ENCODE results near the gene AZIN2.

DNA sequence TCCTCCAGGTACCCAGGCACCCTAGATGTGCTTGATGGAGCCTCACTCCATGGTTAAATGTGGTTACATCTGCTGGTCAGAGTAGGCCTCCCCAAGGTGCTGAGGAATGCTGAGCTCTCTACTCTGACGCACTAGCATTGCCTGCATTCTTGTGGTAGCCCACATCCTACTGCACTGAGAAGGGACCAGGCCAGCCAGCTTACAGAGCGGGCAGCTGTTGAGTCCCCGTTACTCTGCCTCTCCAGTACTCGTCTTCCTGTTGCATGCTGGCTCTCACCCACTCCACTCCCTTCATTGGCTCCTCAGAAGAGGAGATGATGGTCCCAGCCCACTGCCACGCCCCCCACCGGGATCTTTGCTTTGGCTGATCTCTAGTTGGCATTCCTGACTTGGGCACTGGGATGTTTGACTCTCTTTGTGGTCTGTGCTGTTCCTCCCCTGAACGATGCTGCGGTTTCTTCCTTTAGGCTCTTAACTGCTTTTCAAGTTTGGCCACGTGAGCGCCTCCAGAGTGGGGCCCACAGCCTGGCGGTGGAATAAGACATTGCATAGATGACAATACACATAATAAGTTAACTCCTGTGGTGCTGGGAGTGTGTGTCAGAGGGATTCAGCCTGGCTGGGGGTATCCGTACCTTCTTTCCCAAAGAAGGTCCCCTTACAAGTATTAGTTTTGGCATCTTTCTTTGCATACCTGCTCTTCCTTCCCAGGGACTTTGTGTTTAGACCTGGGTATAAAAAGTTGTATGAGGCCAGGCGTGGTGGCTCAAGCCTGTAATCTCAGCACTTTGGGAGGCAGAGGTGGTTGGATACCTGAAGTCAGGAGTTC, 18.6 kb downstream of the AZIN2 start:
- TF ChIP-seq POLR2A (IDR thresholded peaks at IDR 0.05; ENCODE audit: low read depth, low read length) (no peak), EZH2 (IDR thresholded peaks at IDR 0.05; ENCODE audit: borderline replicate concordance, low read depth, low read length, severe bottlenecking) (no peak), POLR2AphosphoS5 (IDR thresholded peaks at IDR 0.05; ENCODE audit: insufficient read depth, low read depth, low read length) (no peak), FOS (IDR thresholded peaks at IDR 0.05; ENCODE audit: borderline replicate concordance, insufficient read depth, low read length) (no peak), MYC (IDR thresholded peaks at IDR 0.05; ENCODE audit: low read depth, low read length) (no peak), JUN (IDR thresholded peaks at IDR 0.05; ENCODE audit: borderline replicate concordance, insufficient read depth, insufficient read length, low read depth) (no peak), GATA2 (IDR thresholded peaks at IDR 0.05; ENCODE audit: insufficient read depth, insufficient read length, low read depth, low read length) (no peak)
- TF ChIP-seq, protein P1, sequence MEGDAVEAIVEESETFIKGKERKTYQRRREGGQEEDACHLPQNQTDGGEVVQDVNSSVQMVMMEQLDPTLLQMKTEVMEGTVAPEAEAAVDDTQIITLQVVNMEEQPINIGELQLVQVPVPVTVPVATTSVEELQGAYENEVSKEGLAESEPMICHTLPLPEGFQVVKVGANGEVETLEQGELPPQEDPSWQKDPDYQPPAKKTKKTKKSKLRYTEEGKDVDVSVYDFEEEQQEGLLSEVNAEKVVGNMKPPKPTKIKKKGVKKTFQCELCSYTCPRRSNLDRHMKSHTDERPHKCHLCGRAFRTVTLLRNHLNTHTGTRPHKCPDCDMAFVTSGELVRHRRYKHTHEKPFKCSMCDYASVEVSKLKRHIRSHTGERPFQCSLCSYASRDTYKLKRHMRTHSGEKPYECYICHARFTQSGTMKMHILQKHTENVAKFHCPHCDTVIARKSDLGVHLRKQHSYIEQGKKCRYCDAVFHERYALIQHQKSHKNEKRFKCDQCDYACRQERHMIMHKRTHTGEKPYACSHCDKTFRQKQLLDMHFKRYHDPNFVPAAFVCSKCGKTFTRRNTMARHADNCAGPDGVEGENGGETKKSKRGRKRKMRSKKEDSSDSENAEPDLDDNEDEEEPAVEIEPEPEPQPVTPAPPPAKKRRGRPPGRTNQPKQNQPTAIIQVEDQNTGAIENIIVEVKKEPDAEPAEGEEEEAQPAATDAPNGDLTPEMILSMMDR (IDR thresholded peaks at IDR 0.05; ENCODE audit: extremely low read depth in 1 of 2, insufficient read depth in 1 of 2, low read depth in 1 of 2, low read length in 2 of 2): no peak
- TF ChIP-seq, protein P2, sequence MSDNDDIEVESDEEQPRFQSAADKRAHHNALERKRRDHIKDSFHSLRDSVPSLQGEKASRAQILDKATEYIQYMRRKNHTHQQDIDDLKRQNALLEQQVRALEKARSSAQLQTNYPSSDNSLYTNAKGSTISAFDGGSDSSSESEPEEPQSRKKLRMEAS (IDR thresholded peaks at IDR 0.05; ENCODE audit: insufficient read depth, insufficient read length): no peak
